ENCODE results near the gene CDADC1.

DNA sequence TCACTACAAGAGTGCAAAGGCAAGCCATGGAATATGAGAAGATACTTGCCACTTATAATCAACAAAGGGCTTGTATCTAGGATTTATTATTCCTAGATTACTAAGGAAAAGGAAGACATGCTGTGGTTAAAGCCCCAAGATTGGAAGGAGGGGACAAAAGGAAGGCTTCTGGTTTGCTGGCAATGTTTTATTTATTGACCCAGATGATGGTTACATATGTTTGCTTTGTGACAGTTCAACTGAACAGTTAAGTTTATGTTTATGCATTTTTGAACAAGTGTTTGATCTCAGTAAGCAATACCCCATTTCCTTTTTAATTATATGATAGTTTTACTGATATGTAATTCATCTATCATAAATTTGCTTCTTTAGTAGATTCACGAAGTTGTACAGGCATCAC is 40.3 kb downstream of the CDADC1 start:
- TF ChIP-seq, protein P1, sequence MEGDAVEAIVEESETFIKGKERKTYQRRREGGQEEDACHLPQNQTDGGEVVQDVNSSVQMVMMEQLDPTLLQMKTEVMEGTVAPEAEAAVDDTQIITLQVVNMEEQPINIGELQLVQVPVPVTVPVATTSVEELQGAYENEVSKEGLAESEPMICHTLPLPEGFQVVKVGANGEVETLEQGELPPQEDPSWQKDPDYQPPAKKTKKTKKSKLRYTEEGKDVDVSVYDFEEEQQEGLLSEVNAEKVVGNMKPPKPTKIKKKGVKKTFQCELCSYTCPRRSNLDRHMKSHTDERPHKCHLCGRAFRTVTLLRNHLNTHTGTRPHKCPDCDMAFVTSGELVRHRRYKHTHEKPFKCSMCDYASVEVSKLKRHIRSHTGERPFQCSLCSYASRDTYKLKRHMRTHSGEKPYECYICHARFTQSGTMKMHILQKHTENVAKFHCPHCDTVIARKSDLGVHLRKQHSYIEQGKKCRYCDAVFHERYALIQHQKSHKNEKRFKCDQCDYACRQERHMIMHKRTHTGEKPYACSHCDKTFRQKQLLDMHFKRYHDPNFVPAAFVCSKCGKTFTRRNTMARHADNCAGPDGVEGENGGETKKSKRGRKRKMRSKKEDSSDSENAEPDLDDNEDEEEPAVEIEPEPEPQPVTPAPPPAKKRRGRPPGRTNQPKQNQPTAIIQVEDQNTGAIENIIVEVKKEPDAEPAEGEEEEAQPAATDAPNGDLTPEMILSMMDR (IDR thresholded peaks at IDR 0.05): no peak
- no peak for TF ChIP-seq POLR2A (IDR thresholded peaks at IDR 0.05)
